Measurements from ENCODE around the gene SMIM11. TPM values are rescaled to one million over a fixed set of nuclear protein-coding genes. Genes with fewer than 3 reads are reported as not detected.
"Not testable (repeated sequence)": the region's sequence is repeated elsewhere in the genome, so short reads cannot be mapped to it uniquely, and the experiment has no call there.

The SMIM11 gene
- total and polyA plus RNA-seq, 2 experiments from 2014 or later, result 6.8 to 15.5 TPM

GRCh38 chr21:34372321-34372720 is 3.0 kb upstream of the SMIM11 start:
- Histone ChIP-seq H3K4me2 (ENCODE audit: unreplicated experiment) (no peak overlapping the region), H2AFZ (no peak overlapping the region), H3K9ac (no peak overlapping the region), H3F3A (ENCODE audit: insufficient read depth) (no peaks in the 10 kb centered on the region), H3K4me1 (ENCODE audit: insufficient read depth) (peaks cover under 1% of the 10 kb centered on the region; the same call in 1 of the 2 replicates), H3K36me3 (ENCODE audit: low read depth) (no peaks in the 10 kb centered on the region), H3K27me3 (replicated peaks; ENCODE audit: insufficient read depth) (no peaks in the 10 kb centered on the region), H3K79me2 (ENCODE audit: insufficient read depth) (no peaks in the 10 kb centered on the region), H3K27ac (no peak overlapping the region), H4K20me1 (ENCODE audit: insufficient read depth) (no peaks in the 10 kb centered on the region), H3K9me2 (ENCODE audit: insufficient read depth) (no peaks in the 10 kb centered on the region), H3K9me3 (ENCODE audit: low read depth) (no peaks in the 10 kb centered on the region), H3K4me3 (no peak overlapping the region)
- WGBS, 2 experiments (ENCODE audit: low coverage in 1 of 2, low lambda C conversion rate in 2 of 2, missing lambda C conversion rate in 2 of 2), result 82 to 83% methylated on average over 5 of the region's 5 CpGs
- in situ Hi-C loops (cut with MboI), result no loop called here
- DNase-seq, result no peak
- no peak for TF ChIP-seq EZH2phosphoT487 (IDR thresholded peaks at IDR 0.05; ENCODE audit: insufficient read depth, low read depth)
- TF ChIP-seq EZH2 (IDR thresholded peaks at IDR 0.05; ENCODE audit: insufficient read depth, poor library complexity, severe bottlenecking), result no peak

- H3K9ac ChIP-seq; H3K27ac ChIP-seq; DNase-seq; H2AFZ ChIP-seq; H3K4me1 ChIP-seq (ENCODE audit: insufficient read depth); H3K9me2 ChIP-seq (ENCODE audit: insufficient read depth); H3K4me3 ChIP-seq; H4K20me1 ChIP-seq (ENCODE audit: insufficient read depth); H3F3A ChIP-seq (ENCODE audit: insufficient read depth); H3K27me3 ChIP-seq (replicated peaks; ENCODE audit: insufficient read depth); H3K79me2 ChIP-seq (ENCODE audit: insufficient read depth); H3K4me2 ChIP-seq (ENCODE audit: unreplicated experiment); in situ Hi-C loops (cut with MboI); H3K9me3 ChIP-seq (ENCODE audit: low read depth); H3K36me3 ChIP-seq (ENCODE audit: low read depth): not testable (repeated sequence)
- no CpG with 5 or more reads among the region's 8 CpGs for WGBS, 2 experiments (ENCODE audit: low coverage in 1 of 2, low lambda C conversion rate in 2 of 2, missing lambda C conversion rate in 2 of 2)
Measured at GRCh38 chr21:34374462-34374861, 845 bp upstream of the SMIM11 start.

GRCh38 chr21:34375619-34375972 is 289 bp downstream of the SMIM11 start:
- H3K27ac ChIP-seq; H3F3A ChIP-seq (ENCODE audit: insufficient read depth); H3K4me2 ChIP-seq (ENCODE audit: unreplicated experiment); H3K4me3 ChIP-seq; in situ Hi-C loops (cut with MboI); H3K79me2 ChIP-seq (ENCODE audit: insufficient read depth); H3K9me3 ChIP-seq (ENCODE audit: low read depth); H3K36me3 ChIP-seq (ENCODE audit: low read depth); H2AFZ ChIP-seq; H3K27me3 ChIP-seq (replicated peaks; ENCODE audit: insufficient read depth); H4K20me1 ChIP-seq (ENCODE audit: insufficient read depth); DNase-seq; H3K9me2 ChIP-seq (ENCODE audit: insufficient read depth); H3K9ac ChIP-seq; H3K4me1 ChIP-seq (ENCODE audit: insufficient read depth): not testable (repeated sequence)
- WGBS, 2 experiments (ENCODE audit: low coverage in 1 of 2, low lambda C conversion rate in 2 of 2, missing lambda C conversion rate in 2 of 2), result no CpG with 5 or more reads among the region's 33 CpGs

DNA sequence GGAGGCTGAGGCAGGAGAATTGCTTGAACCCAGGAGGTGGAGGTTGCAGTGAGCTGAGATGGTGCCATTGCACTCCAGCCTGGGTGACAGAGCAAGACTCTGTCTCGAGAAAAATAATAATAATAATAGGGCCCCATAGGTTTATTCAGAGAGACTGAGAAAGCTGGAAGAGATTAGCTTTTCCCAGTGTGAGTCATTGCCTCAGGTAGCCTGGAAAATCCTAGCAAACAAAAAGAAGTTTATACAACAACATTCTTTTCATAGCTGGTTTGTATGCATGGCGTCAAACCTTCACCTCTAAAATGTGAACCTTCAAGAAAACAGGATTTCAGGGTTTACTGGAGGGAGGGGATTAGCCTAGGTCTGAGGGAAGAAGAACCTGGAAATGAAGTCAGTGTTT is 7.8 kb downstream of the SMIM11 start:
- H3K27ac ChIP-seq; H3K36me3 ChIP-seq (ENCODE audit: low read depth); H2AFZ ChIP-seq; H3K9me3 ChIP-seq (ENCODE audit: low read depth); DNase-seq; H3K4me2 ChIP-seq (ENCODE audit: unreplicated experiment); H3K79me2 ChIP-seq (ENCODE audit: insufficient read depth); H4K20me1 ChIP-seq (ENCODE audit: insufficient read depth); H3K27me3 ChIP-seq (replicated peaks; ENCODE audit: insufficient read depth); H3F3A ChIP-seq (ENCODE audit: insufficient read depth); H3K9ac ChIP-seq; H3K9me2 ChIP-seq (ENCODE audit: insufficient read depth); H3K4me1 ChIP-seq (ENCODE audit: insufficient read depth); H3K4me3 ChIP-seq; in situ Hi-C loops (cut with MboI): not testable (repeated sequence)
- WGBS, 2 experiments (ENCODE audit: low coverage in 1 of 2, low lambda C conversion rate in 2 of 2, missing lambda C conversion rate in 2 of 2), result no CpG with 5 or more reads among the region's 2 CpGs

DNA sequence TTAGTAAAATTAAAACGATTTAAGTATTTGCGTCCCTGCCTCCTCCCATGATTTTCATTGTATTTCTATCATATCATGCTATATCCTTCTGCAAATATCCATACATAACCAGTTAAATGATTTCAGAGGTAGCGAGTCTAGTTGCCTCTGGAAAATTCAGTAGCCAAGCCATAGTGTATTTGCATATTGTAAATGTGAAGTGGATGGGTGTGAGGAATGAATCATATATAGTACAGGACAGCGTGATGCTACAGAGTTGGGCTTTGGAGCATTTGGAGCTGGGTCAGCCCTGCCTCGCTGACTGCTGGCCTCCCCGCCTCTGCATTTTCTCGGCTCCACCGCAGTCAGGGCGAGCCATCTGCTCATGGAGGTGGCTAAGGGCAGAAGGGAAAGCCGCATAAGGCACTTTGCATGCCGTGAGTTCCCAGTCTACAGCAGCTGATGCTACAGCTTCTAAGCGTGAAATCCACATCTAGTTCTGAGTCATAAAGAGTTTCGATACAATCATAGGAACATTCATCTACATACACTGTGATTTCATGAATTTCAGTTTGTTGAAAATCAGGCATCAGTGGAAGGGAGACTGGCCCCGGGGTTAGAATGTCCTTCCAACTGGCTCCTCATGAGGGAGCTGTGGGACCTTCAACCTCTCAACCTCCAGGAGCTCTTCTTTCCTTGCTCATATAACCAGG is 8.6 kb downstream of the SMIM11 start:
- H3K4me1 ChIP-seq (ENCODE audit: insufficient read depth); in situ Hi-C loops (cut with MboI); H3K9me2 ChIP-seq (ENCODE audit: insufficient read depth); H4K20me1 ChIP-seq (ENCODE audit: insufficient read depth); H3F3A ChIP-seq (ENCODE audit: insufficient read depth); DNase-seq; H3K4me2 ChIP-seq (ENCODE audit: unreplicated experiment); H3K9me3 ChIP-seq (ENCODE audit: low read depth); H2AFZ ChIP-seq; H3K9ac ChIP-seq; H3K27me3 ChIP-seq (replicated peaks; ENCODE audit: insufficient read depth); H3K79me2 ChIP-seq (ENCODE audit: insufficient read depth); H3K36me3 ChIP-seq (ENCODE audit: low read depth); H3K4me3 ChIP-seq; H3K27ac ChIP-seq: not testable (repeated sequence)
- no CpG with 5 or more reads among the region's 14 CpGs for WGBS, 2 experiments (ENCODE audit: low coverage in 1 of 2, low lambda C conversion rate in 2 of 2, missing lambda C conversion rate in 2 of 2)

DNA sequence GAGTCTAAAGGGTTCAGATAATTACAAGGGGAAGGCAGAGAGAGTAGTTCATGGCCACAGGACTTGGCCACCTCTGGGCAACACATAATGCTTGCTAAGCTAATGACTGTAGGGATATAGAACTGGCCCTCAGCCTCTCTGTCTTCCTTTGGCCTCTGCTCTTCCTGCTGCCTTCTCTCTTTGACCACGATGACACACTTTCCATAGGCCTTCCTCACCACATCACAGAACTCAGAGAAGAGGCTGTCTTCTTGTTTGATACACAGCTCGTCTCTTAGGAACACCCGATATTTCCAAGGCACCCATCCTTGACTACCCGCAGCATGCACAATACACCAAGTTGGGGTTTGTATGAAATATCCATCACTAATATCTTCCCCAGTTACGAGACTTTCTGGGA is 25.2 kb downstream of the SMIM11 start:
- in situ Hi-C loops (cut with MboI); H3K4me2 ChIP-seq (ENCODE audit: unreplicated experiment); H4K20me1 ChIP-seq (ENCODE audit: insufficient read depth); H3F3A ChIP-seq (ENCODE audit: insufficient read depth); H3K9ac ChIP-seq; DNase-seq; H3K27me3 ChIP-seq (replicated peaks; ENCODE audit: insufficient read depth); H3K4me1 ChIP-seq (ENCODE audit: insufficient read depth); H2AFZ ChIP-seq; H3K27ac ChIP-seq; H3K36me3 ChIP-seq (ENCODE audit: low read depth); H3K79me2 ChIP-seq (ENCODE audit: insufficient read depth); H3K4me3 ChIP-seq; H3K9me2 ChIP-seq (ENCODE audit: insufficient read depth); H3K9me3 ChIP-seq (ENCODE audit: low read depth): not testable (repeated sequence)
- WGBS, 2 experiments (ENCODE audit: low coverage in 1 of 2, low lambda C conversion rate in 2 of 2, missing lambda C conversion rate in 2 of 2), result no CpG with 5 or more reads among the region's 5 CpGs

GRCh38 chr21:34404742-34405141 is 29.4 kb downstream of the SMIM11 start:
- no CpG with 5 or more reads among the region's 5 CpGs for WGBS, 2 experiments (ENCODE audit: low coverage in 1 of 2, low lambda C conversion rate in 2 of 2, missing lambda C conversion rate in 2 of 2)
- H3F3A ChIP-seq (ENCODE audit: insufficient read depth); H3K9me3 ChIP-seq (ENCODE audit: low read depth); H3K9ac ChIP-seq; H3K4me1 ChIP-seq (ENCODE audit: insufficient read depth); H3K79me2 ChIP-seq (ENCODE audit: insufficient read depth); H3K4me2 ChIP-seq (ENCODE audit: unreplicated experiment); in situ Hi-C loops (cut with MboI); H3K27me3 ChIP-seq (replicated peaks; ENCODE audit: insufficient read depth); H2AFZ ChIP-seq; DNase-seq; H3K36me3 ChIP-seq (ENCODE audit: low read depth); H3K9me2 ChIP-seq (ENCODE audit: insufficient read depth); H3K27ac ChIP-seq; H4K20me1 ChIP-seq (ENCODE audit: insufficient read depth); H3K4me3 ChIP-seq: not testable (repeated sequence)

All from GM23248 (cell line).